A549 (cell line): Measurements from ENCODE around the gene CFAP92.

ENCODE experiments used
- JUNB ChIP-seq: fragments of >200 bp; sonication (Bioruptor Twin); formaldehyde crosslinking; IDR thresholded peaks from 2 replicates; pipeline ENCODE4 v1.6.1; 2016
- KDM1A ChIP-seq: fragments of 200-600 bp; sonication (generic); IDR thresholded peaks from 2 replicates; pipeline ENCODE4 v1.6.1; 2016; ENCODE audit warnings: low read depth, mild to moderate bottlenecking
- MYC ChIP-seq: IDR thresholded peaks from 2 replicates; pipeline ENCODE4 v1.6.1; 2012; ENCODE audit warnings: mild to moderate bottlenecking, inconsistent platforms, low read length, improper control_type of control experiment, borderline replicate concordance
- NR3C1 ChIP-seq: fragments of >200 bp; sonication (Bioruptor Twin); formaldehyde crosslinking; IDR thresholded peaks from 3 replicates; pipeline ENCODE4 v1.6.1; 2017
- POLR2A ChIP-seq: IDR thresholded peaks from 2 replicates; pipeline ENCODE4 v1.6.1; 2012; ENCODE audit warnings: mild to moderate bottlenecking, low read length
- RCOR1 ChIP-seq: fragments of 150-350 bp; IDR thresholded peaks from 2 replicates; pipeline ENCODE4 v1.6.1; 2014; ENCODE audit warnings: antibody characterized with exemption, low read length, low read depth
- SMC3 ChIP-seq: fragments of >200 bp; sonication (Bioruptor Twin); formaldehyde crosslinking; IDR thresholded peaks from 3 replicates; pipeline ENCODE4 v1.6.1; 2018; ENCODE audit warnings: inconsistent platforms
- TF ChIP-seq, protein P1 (sequence below): fragments of >200 bp; sonication (Bioruptor Twin); formaldehyde crosslinking; IDR thresholded peaks from 3 replicates; pipeline ENCODE4 v1.5.1; 2016
- TF ChIP-seq, protein P2 (sequence below): fragments of 200-600 bp; sonication (generic); IDR thresholded peaks from 2 replicates; pipeline ENCODE4 v1.6.1; 2016; ENCODE audit warnings: antibody characterized with exemption, mild to moderate bottlenecking, moderate library complexity
- TF ChIP-seq, protein P3 (sequence below): IDR thresholded peaks from 2 replicates; pipeline ENCODE4 v1.6.1; 2012

DNA sequence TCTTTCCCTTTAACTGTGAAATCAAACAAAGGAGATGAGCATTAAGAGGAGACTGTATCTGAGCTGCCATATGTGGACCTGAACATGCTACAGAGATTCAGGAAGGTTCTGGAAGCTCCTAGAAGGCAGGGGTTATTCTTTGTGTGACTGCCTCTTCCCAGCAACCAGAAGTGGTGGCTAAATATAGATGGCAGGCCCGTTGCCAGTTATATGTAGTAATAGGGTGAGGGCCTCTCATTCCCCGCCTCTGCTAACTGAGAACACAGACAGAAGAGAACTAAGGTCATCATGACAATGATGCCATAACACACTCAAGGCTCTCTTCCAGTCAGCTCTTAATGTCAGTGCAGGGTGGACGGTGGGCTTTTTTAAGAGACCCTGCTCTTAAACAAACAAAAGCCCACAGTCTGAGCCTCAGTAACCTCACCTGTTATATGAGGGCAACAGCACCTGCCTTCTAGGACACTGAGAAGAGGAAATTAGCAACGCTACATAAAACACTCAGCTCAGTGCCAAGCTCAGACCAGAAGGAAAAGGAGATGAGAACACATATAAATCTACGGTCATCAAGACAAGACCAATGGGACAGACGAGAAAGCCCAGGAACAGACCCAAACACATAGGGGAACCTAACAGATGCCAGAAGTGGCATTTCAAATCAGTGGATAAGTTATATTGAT, 22.3 kb downstream of the CFAP92 start:
- TF ChIP-seq POLR2A (no peak), JUNB (no peak), SMC3 (no peak), KDM1A (no peak), MYC (no peak), RCOR1 (no peak), NR3C1 (no peak)
- TF ChIP-seq, protein P1, sequence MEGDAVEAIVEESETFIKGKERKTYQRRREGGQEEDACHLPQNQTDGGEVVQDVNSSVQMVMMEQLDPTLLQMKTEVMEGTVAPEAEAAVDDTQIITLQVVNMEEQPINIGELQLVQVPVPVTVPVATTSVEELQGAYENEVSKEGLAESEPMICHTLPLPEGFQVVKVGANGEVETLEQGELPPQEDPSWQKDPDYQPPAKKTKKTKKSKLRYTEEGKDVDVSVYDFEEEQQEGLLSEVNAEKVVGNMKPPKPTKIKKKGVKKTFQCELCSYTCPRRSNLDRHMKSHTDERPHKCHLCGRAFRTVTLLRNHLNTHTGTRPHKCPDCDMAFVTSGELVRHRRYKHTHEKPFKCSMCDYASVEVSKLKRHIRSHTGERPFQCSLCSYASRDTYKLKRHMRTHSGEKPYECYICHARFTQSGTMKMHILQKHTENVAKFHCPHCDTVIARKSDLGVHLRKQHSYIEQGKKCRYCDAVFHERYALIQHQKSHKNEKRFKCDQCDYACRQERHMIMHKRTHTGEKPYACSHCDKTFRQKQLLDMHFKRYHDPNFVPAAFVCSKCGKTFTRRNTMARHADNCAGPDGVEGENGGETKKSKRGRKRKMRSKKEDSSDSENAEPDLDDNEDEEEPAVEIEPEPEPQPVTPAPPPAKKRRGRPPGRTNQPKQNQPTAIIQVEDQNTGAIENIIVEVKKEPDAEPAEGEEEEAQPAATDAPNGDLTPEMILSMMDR = no peak
- TF ChIP-seq, protein P2, sequence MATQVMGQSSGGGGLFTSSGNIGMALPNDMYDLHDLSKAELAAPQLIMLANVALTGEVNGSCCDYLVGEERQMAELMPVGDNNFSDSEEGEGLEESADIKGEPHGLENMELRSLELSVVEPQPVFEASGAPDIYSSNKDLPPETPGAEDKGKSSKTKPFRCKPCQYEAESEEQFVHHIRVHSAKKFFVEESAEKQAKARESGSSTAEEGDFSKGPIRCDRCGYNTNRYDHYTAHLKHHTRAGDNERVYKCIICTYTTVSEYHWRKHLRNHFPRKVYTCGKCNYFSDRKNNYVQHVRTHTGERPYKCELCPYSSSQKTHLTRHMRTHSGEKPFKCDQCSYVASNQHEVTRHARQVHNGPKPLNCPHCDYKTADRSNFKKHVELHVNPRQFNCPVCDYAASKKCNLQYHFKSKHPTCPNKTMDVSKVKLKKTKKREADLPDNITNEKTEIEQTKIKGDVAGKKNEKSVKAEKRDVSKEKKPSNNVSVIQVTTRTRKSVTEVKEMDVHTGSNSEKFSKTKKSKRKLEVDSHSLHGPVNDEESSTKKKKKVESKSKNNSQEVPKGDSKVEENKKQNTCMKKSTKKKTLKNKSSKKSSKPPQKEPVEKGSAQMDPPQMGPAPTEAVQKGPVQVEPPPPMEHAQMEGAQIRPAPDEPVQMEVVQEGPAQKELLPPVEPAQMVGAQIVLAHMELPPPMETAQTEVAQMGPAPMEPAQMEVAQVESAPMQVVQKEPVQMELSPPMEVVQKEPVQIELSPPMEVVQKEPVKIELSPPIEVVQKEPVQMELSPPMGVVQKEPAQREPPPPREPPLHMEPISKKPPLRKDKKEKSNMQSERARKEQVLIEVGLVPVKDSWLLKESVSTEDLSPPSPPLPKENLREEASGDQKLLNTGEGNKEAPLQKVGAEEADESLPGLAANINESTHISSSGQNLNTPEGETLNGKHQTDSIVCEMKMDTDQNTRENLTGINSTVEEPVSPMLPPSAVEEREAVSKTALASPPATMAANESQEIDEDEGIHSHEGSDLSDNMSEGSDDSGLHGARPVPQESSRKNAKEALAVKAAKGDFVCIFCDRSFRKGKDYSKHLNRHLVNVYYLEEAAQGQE = no peak
- TF ChIP-seq, protein P3, sequence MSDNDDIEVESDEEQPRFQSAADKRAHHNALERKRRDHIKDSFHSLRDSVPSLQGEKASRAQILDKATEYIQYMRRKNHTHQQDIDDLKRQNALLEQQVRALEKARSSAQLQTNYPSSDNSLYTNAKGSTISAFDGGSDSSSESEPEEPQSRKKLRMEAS = no peak
